Hair follicle dermal papilla cell (primary cell): Measurements from ENCODE around the gene PPM1M. TPM values are rescaled to one million over a fixed set of nuclear protein-coding genes. Genes with fewer than 3 reads are reported as not detected.

Experiments used
- small RNA-seq: library from RNA; depleted of rRNA; stranded (forward); fragments of <200 nt; gene quantifications from one replicate; pipeline ENCODE3, GENCODE V24; 2012
- total RNA-seq: library from RNA; depleted of rRNA; stranded (reverse); fragments of >200 nt; gene quantifications from 2 replicates; pipeline ENCODE4 v1.2.3, GENCODE V29; 2012

Gene PPM1M, protein sequence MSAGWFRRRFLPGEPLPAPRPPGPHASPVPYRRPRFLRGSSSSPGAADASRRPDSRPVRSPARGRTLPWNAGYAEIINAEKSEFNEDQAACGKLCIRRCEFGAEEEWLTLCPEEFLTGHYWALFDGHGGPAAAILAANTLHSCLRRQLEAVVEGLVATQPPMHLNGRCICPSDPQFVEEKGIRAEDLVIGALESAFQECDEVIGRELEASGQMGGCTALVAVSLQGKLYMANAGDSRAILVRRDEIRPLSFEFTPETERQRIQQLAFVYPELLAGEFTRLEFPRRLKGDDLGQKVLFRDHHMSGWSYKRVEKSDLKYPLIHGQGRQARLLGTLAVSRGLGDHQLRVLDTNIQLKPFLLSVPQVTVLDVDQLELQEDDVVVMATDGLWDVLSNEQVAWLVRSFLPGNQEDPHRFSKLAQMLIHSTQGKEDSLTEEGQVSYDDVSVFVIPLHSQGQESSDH
- total RNA-seq: 40.3 and 46.7 TPM in 2 replicates

DNA sequence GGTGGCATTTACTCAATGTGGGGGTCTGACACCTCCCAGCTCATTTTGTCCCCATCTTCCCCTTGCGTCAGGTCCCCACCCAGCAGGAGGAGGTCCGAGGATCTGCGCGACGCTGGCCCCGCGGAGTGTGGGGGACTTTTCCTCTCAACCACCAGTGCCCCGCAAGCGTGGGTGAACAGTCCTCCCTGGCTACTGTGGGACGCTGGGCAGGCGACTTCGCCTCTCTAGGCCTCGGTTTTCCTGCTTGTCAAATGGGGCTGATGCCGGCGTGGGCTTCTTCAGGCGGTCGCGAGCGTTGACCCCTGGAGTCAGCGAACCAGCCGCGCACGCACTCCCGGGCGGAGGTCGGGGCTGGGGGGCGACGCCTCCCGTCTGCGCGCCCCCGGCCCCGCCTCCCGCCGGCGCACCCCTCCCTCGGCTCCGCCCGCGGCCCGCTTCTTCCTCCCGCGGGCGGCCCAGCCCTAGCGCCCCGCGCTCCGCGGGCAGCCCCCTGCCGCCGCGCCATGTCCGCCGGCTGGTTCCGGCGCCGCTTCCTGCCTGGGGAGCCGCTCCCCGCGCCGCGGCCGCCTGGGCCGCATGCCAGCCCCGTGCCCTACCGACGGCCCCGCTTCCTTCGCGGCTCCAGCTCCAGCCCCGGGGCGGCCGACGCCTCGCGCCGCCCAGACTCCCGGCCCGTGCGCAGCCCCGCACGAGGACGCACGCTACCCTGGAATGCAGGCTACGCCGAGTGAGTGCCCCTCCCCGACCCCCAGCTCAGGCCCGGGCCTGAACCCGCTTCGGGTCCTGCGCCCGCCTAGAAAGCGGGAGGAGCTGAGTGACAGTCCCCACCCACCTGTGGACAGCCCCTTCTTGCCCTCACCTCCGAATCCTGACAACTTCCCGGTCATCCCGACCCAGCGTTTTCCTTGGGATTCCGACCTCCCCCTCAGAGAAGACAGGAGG lies at the start of gene PPM1M:
TSS of gene PPM1M (plus strand) at position 438 of the 942 bp plus-strand sequence. CDS start at position 504, 66 bp downstream.

DNA sequence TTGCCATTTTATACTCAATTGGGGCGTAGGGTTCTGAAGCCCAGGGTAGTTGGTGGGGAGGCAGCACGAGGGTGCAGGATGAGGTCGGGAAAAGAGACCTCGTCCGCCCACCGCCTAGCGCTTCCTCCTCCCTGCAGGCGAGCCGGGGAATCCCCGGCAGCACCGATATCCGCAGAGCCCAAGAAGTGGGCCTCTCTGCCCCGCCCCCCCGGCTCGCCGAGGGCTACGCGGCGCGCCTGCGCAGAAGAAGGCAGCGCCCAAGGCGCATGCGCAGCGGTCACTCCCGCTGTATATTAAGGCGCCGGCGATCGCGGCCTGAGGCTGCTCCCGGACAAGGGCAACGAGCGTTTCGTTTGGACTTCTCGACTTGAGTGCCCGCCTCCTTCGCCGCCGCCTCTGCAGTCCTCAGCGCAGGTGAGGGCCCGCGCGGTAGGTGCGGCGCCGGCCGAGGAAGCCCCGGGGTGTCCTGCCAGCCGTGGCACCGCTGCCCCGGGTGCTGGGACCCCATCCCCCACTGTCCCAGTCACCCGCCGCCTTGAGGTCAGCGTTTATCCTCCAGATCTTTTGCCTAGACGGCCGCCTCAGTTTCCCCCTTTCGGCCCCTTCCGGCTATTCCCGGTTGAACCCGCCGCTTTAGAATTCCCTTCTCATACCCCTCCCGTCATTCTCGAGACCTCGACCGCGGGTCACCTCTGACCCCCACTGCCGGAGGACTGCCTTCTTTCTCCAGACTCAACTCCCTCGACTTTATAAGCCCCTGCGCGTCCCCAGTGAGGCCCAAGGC lies 47.5 kb upstream of the PPM1M start, which contains the start of gene ALAS1:
TSS of gene ALAS1 (plus strand) at position 319 of the 784 bp plus-strand sequence. CDS start 1,082 bp downstream, outside the sequence.

DNA sequence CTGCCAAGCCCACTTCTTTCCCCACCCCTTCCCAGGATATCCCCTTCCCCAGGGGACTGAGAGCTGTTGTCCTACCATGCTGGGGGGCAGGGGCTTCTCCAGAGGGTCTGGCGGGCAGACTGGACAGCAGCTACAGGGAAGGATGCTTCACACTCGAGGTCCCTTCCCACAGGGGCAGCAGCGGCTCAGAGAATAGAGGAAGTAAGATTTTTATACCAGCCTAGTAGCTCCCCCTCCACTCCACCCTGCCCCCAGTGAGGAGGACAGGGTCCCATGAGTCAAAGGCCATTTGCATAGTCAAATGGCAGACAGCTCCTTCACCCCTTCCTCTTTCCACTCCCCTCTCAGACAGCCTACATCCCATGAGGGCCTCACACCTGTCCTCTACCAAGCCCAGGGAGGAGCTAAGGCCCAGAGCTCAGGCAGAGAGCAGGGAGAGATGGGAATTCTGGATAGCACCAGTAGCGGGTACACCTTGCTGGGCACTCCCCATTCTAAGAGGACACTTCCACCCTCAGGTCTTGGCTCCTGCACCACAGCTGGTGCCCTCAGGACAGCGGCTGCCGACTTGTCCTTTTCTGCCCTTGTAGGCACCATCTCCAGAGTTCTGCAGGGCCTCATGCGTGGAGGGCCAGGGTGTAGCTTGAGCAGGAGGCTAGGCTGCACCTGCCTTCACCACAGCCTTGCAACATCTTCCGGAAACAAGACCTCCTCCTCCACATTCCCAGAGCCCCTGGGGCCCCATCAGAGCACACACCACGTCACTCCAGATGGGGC lies 19.9 kb upstream of the PPM1M start, which contains the start of gene TLR9:
TSS of gene TLR9 (minus strand) at position 194 of the 777 bp plus-strand sequence. CDS start at position 78, 116 bp downstream.

DNA sequence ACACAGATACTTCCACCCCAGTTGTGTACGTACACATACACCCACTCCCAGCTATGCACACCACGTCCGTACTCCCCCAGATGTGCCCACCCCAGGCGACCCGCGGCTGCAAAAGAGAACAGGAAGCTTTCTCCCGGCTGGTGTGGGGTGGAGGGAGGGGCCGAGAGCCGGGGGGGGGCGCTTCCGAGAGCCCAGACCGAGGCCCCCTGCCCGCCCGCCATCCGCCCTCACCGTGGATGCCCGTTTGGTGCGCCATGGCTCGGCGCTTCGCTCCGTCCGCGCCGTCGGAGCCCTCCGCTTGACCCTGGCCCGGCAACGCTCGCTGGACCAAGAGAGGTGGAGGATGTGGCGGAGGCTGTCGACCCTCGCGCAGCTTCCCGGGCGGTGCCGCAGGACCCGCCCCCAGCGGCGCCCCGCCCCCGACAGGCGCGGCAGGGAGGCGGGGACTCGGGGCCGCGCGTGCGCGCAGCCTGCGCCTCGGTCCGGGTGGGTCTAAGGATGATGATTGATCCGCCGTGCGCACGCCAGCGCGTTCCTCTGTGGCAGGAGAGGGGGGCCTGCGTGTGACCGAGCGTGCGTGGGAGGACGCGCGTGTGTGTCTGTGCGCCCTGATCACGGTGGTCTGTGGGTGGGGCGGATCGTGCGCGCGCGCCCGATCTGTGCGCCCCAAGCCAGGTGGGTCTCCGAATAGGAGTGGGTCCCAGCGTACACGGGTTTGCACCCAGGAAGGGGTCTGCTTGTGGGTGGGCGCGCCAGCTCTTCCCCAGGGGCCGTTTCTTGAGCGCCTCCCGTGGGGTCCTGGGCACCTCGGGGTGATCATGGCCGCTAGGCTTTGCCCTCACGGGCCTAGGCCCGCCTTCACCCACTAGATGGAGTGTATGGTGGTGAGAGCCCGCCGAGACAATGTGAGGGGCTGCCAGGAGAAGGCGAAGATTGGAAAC lies 6.5 kb upstream of the PPM1M start, which contains the start of gene TWF2:
TSS of gene TWF2 (minus strand) at position 398 of the 941 bp plus-strand sequence. CDS start at position 256, 142 bp downstream.

DNA sequence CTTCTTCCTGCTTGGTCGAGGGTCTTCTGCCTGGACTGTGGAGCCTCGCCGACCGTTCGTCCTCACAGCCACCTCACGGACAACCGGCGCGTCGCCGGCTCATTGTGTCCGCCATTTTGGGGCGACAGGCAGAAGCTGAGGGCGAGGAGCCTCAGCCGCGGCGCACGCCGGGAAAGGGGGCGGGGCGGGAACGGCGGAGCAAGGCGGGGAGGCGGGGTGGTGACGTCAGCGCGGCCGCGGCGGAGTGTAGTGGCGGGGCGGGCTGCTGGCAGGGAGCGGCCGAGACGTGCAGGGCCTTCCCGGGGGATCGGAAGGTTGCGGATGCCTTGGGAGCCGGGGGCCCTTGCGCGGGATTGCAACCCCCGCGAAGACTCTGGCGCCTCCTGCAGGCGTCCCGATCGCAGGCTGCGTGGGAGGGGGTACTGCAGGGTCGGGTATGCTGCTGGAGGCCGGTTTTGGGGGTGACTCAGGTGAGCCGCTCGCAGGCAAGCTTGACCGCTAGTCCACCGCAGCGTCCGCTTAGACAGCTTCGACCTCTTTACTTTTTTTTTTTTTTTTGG lies 33.0 kb downstream of the PPM1M start, which contains the start of gene WDR82:
TSS of gene WDR82 (minus strand) at position 140 of the 560 bp plus-strand sequence. CDS start 288 bp downstream, outside the sequence.

Small RNAs within 50 kb of the gene (small RNA-seq; reads per million reads assigned to genes)
- gene MIR135A1 (not detected), gene MIRLET7G (1,230 reads per million, percentile 99 among the genes with 10 or more reads in this experiment)

Other genes starting within 250 kb of the PPM1M start
- gene RPL29, start 249.9 kb upstream of the PPM1M start, total RNA-seq: 802 and 851 TPM in 2 replicates
- gene DUSP7, start 189.2 kb upstream of the PPM1M start, total RNA-seq: 39.0 and 39.6 TPM in 2 replicates
- 1.9 and 3.4 TPM in 2 replicates for gene POC1A, start 91.3 kb upstream of the PPM1M start, total RNA-seq
- gene ALAS1, start 47.6 kb upstream of the PPM1M start, total RNA-seq: 50.0 and 53.7 TPM in 2 replicates
- gene TLR9, start 20.1 kb upstream of the PPM1M start, total RNA-seq: under 0.01 TPM in 1 of 2 replicates, not detected in the other
- 139 and 150 TPM in 2 replicates for gene TWF2, start 6.6 kb upstream of the PPM1M start, total RNA-seq
- gene WDR82, start 32.9 kb downstream of the PPM1M start, total RNA-seq: 57.6 and 73.3 TPM in 2 replicates
- 11.9 and 12.0 TPM in 2 replicates for gene GLYCTK, start 42.1 kb downstream of the PPM1M start, total RNA-seq
- 6.7 and 9.2 TPM in 2 replicates for gene DNAH1, start 70.6 kb downstream of the PPM1M start, total RNA-seq
- gene BAP1, start 164.2 kb downstream of the PPM1M start, total RNA-seq: 59.6 and 69.4 TPM in 2 replicates
- gene PHF7, start 164.9 kb downstream of the PPM1M start, total RNA-seq: 3.2 and 3.9 TPM in 2 replicates
- gene SEMA3G, start 199.3 kb downstream of the PPM1M start, total RNA-seq: 0.85 and 0.97 TPM in 2 replicates
- 3.1 and 5.5 TPM in 2 replicates for gene TNNC1, start 208.3 kb downstream of the PPM1M start, total RNA-seq
- 94.7 and 106 TPM in 2 replicates for gene NISCH, start 209.8 kb downstream of the PPM1M start, total RNA-seq
- gene STAB1, start 249.6 kb downstream of the PPM1M start, total RNA-seq: 0.73 and 1.1 TPM in 2 replicates